Stimulated activated CD4-positive, alpha-beta T cell treated with anti-CD3 and anti-CD28 coated beads, Interleukin-4, amount 100 ng/mL, for 4 hours (primary cell): Measurements from ENCODE around the gene TP53I3.
"Not testable (repeated sequence)": the region's sequence is repeated elsewhere in the genome, so short reads cannot be mapped to it uniquely, and the experiment has no call there.

Experiments used
- DNase-seq, 2 experiments: peaks; one replicate each; pipeline ENCODE4 v3.0.0-alpha.2; 2020

The TP53I3 gene

DNA sequence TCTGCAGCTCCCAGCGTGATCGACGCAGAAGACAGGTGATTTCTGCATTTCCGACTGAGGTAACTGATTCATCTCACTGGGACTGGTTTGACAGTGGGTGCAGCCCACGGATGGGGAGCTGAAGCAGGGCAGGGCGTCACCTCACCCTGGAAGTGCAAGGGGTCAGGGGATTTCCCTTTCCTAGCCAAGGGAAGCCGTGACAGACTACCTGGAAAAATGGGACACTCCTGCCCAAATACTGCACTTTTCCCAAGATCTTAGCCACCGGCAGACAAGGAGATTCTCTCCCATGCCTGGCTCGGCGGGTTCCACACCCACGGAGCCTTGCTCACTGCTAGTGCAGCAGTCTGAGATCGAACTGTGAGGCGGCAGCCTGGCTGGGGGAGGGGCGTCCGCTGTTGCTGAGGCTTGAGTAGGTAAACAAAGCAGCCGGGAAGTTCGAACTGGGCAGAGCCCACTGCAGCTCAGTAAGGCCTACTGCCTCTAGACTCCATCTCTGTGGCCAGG, 10.6 kb upstream of the TP53I3 start:
- not testable (repeated sequence) for DNase-seq

DNA sequence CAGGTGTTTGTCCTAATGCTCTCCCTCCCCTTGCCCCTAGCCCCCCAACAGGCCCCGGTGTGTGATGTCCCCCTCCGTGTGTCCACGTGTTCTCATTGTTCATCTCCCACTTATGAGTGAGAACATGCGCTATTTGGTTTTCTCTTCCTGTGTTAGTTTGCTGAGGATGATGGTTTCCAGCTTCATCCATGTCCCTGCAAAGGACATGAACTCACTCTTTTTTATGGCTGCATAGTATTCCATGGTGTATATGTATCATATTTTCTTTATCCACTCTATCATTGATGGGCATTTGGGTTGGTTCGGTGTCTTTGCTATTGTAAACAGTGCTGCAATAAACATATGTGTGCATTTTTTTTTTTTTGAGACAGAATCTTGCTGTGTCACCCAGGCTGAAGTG, 8.6 kb upstream of the TP53I3 start:
- not testable (repeated sequence) for DNase-seq

DNA sequence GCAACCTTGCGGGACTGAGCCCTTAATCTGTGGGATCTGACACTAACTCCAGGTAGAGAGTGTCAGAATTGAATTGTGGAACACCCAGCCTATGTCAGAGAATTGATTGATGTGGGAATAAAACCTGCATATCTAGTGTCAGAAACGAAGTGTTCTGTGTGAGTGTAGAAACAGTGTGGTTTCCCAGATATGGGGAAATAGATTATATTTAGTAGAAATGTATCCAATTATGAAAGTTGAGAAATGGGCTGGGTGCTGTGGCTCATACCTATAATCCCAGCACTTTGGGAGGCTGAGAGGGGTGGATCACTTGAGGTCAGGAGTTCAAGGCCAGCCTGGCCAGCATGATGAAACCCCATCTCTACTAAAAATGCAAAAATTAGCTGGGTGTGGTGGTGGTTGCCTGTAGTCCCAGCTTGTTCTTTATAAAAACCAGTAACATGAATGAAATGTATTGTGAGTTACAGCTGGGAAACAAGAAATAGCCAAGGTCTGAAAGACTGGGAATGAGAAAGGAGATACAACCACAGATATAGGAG, 4.3 kb upstream of the TP53I3 start:
- DNase-seq = no peak

DNA sequence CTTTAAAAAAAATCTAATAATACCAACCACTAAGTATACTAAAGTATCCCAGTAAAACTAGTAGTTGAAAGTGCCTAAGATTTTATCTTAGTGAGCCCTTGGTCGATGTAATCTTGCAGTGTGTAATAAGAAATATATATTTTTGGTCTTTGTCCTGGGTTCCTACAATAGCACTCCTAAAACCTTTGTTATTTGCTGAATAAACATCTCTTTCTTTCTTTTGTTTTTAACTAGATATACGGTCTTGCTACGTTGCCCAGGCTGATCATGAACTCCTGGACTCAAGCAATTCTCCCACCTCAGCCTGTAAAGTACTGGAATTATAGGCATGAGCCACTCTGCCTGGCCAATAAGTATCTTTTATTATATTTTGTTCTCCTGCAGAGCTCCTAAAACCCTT, 2.4 kb upstream of the TP53I3 start:
- no peak for DNase-seq

DNA sequence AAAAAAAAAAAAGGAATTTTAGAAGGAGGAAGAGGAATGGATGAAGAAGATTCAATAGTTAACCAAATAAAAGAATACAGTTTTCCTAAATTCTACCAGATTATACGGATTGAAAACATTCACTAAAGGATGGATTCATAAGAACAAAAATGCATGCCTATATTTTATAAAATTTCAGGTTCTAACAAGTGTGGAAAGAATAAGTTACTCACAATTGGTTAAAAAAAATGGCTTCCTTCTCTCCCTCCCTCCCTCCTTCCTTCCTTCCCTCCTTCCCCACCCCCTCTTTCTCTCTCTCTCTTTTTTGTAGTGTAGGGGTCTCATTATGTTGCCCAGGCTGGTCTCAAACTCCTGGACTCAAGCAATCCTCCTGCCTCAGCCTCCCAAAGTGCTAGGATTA, 1.6 kb upstream of the TP53I3 start:
- DNase-seq = no peak

DNA sequence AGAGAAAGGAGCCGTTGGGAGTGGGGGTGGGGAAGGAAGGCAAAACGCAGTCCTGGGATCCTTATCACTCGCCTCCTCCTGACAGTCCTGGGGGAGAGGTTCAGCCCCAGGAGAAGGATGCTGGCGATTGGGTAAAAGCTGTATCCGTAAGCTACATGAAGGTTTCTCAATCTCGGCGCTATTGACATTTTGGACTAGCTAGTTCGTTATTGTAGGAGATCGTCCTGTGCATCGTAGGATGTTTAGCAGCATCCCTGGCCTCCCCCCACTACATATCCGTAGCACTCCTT, 511 bp upstream of the TP53I3 start:
- no peak for DNase-seq

DNA sequence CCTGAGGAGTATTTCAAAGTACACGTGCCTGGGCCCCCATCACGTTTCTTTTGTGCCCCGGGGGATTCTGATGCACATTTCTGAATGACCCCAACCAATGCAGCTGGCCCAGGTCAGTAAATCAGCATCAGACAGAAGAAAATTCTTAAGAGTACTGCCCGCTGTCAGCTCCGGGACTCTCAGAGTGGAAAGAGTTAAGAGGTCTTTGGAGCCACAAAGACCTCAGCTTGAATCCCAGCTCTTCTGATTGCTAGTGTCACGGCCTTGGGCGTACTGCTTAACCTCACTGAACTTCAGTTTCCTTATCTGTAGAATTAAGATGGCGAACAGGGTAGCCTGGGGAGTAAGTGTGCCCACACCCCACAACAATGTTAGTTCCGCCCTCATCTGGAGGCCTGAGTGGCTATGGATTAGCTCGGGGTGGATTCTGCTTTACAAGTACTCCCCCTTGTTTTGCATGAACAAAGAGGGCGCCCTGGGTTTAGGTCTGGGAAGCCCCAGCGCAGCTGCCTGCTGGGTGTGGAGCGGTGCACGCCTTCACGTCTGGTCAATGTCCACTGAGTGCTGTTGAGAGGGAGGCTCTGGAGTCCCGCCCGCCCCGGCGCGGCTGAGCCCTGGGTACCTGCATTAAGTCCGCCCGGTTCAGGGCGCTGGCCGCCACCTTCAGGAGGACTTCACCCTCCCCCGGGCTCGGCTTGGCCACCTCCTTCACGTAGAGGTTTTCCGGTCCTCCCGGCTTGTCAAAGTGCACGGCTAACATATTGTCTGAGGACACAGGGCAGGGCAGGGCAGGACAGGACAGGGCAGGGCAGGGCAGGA, 858 bp downstream of the TP53I3 start:
- DNase-seq = no peak

DNA sequence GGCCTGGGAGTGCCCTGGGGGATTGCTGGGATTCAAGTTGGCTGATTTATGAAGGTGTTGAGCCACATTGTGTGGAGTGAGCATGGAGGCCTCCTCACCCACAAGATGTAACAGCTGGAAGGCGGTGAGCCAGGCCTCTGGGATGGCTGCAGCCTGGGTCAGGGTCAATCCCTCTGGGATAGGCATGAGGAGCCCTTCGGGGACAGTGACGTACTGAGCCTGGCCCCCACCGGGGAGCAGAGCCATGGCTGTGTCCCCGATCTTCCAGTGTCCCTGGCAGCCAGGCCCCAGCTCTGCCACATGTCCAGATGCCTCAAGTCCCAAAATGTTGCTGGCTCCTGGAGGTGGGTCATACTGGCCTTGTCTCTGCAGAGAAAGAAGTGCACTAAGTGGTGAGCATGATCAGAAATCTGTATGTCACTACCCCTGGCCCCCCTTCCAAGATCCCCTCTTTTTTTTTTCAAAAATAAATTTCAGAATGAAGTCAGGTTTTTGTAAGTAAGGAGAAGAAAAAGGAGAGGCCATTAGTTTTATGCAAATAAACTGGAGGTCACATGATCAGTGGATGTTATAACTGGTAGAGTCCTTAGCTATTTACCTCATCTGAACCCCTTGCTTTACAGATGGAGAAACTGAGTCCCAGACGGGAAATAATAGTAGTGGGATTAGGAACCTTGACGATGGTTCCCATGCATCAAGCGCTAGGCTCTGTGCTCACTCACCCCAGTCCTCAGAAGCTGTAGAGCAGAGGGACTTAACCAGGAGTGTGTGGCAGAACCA, 1.7 kb downstream of the TP53I3 start:
- no peak for DNase-seq

DNA sequence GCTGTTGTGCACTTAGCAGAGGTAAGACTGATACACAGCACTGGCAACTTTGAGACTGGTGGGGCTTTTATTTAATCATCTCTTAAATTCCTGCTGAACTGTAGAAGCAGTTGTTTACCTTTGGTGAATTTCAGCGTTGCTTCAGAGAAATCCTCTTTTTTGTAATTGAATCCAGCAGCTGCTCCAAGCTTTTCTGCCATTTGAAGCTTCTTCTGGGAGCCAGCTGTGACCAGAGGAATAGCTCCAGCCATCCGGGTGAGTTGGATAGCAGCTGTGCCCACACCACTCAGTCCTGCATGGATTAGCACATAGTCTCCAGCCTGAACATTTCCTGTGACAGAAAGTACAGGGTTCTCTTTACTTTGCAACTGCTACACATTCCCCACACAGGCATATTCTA, 3.9 kb downstream of the TP53I3 start:
- no peak for DNase-seq

DNA sequence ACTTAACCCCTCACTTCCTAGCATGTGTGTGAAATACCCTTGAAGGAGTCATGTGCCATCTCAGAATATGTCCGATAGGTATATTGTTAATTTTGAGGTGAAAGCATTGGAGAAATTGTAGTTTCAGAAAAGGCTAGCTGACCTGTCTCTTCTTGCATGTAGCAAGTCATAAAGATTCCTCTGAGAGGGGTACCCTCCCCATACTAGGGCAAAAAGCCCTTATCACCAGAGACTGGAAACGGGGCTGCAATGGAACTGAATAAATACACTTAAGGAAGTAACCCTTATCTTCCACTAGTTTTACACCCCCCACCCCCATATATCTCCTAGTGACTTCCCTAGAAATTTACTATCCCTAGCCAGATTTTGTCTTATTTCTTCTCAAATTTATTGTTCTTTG, 6.8 kb downstream of the TP53I3 start:
- DNase-seq = no peak

DNA sequence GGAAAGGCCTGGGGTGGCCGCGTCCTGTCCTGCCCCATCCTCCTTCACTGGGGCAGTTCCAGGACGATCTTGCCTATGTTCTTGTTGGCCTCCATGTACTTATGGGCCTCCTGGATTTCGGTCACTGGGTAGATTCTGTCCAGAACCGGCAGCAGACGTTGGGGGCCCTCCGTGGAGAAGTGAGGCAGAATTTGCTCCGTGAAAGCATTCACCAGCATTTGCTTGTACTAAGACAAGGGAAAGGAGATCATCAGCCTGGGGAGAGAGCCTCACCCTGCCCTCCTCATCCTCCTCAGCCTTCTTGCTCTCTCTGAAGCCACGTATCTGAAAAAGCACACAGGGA, 7.1 kb downstream of the TP53I3 start:
- no peak for DNase-seq

DNA sequence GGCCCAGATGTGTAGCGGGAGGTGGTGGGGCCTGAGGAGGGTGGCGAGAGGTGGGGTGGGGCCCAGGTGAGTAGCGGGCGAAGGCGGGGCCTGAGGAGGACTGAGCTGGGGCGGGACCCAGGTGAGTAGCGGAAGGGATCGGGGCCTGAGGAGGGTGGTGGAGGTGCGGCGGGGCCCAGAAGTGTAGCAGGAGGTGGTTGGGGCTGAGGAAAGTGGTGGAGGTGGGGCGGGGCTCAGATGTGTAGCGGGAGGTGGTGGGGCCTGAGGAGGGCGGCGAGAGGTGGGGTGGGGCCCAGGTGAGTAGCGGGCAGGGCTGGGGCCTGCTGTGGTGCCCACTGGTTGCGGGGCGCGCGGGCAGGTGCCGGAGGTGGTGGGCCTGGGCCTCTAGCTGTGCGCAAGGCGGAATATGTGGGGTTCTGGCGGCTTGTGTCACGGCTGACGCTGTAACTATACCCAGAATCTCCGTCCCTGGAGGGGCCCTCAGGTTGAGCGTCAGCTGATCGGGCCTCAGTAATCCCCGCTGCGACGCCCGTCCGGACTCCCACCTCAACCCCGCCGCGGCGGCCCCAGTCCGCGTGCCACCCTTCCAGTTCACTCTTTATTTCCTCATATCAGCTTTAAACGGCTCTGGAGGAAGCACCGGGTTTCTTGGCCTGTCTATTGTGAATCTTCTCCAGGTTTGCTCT, 7.6 kb downstream of the TP53I3 start:
- DNase-seq = no peak

DNA sequence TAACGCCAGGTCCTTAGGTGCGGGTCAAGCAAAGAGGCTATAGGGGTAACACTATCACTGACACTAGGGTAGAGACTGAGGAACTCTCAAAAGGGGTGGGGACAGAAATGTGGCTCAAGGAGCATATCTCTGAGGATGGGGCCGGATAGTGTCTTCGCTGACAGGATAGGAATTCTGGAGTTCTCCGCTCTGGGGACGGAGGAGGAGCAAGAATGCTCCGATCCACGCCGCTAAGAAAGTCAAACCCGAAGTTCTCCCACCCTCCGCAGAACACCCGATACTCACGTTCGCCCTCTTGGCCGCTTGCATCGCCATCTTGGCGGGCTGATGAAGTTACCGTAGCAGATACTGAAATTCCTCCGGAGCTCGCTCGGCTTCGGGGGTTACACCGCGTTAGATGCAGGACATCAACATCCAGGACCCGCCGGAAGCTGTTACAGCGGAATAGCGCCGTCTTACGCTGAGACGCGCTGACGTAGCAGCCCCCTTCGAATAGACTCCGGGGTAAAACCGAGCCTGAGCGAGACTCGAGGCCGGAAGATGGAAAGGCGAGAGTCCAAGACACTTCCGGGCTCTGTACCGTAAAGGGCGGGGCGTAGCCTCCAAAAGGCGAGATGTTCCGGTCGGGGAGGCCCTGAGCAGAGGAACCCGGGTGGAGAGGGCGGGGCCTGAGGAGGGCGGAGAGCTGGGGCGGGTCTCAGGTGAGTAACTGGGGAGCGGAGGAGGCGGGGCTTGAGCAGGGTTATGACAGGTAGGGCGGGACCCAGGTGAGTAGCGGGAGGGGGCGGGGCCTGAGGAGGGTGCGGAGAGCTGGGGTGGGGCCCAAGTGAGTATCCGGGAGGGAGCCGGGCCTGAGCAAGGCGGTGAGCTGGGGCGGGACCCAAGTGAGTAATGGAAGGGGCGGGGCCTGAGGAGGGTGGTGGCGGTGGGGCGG, 8.5 kb downstream of the TP53I3 start, which contains the start of gene SF3B6:
Gene SF3B6 (minus strand): TSS at position 412 of the 934 bp plus-strand sequence. CDS start 97 bp downstream, at position 315.
- DNase-seq = peak; percentile 99 to 100

DNA sequence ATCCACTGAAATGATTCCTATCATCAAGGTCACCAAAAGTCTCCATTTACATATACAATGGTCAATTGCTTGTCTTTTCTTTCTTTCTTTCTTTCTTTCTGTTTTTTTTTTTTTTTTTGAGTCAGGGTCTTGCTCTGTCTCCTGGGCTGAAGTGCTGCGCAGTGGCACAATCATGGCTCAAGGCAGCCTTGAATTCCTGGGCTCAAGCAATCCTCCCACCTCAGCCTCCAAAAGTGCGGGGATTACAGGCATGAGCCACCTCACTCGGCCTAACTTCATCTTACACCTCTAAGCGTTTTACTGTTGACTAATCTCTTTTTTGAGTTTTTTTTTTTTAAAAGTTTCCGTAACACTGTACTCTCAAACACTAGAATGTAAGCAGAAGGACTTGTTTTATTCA, 9.4 kb downstream of the TP53I3 start:
- no peak for DNase-seq

DNA sequence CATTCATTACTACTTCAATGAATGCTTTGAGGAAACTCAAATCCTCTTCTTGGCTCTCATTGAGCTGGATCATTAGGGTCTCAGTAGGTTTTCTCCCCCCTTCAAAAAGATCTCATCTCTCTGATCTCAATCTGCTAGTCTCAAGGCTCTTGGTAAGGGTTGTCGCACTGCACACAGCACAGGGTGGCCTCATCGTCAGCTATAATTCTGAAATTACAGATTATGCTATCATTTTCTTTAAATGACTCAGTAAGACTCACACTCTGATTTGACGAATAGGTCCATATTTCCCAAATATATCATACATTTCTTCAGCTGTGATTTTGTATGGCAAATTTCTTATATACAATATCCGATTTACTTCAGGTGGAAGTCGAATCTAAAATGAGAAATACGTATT, 10.8 kb downstream of the TP53I3 start:
- DNase-seq = no peak

DNA sequence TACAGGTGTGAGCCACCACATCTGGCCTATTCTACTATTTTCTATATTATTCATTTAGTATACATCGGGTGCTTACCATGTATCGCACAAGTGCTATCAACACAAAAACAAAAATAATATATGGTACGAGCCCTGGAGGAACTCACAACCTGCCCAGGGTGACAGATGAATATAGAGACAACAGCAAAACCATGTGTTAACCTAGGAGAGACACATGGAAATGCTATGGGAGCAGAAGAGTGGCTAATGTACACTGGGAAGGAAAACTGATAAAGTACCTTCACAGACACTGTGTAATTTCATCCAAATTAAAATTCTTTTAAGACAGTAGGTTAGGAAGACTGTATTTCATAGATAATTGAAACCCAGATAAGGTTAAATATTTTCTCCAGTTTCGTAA, 12.4 kb downstream of the TP53I3 start:
- DNase-seq = no peak

DNA sequence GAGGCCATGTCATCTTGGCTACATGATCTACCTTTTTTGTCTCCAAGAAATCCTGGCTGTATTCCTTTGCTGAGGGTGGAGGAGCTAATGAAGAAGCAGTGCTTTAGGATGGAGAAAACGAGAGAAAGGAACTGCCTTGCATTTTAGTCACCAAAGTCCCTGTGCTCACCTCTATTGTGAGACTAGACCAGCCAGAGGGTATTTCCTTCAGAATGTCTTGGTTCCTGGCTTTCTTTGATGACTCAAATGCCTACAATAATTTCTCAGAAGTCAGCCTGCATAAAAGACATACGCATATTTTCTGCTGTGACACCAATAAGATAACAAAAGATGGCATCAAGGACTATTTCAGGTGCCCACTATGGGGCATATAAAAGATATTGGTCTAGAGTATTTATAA, 19.3 kb downstream of the TP53I3 start:
- no peak for DNase-seq

DNA sequence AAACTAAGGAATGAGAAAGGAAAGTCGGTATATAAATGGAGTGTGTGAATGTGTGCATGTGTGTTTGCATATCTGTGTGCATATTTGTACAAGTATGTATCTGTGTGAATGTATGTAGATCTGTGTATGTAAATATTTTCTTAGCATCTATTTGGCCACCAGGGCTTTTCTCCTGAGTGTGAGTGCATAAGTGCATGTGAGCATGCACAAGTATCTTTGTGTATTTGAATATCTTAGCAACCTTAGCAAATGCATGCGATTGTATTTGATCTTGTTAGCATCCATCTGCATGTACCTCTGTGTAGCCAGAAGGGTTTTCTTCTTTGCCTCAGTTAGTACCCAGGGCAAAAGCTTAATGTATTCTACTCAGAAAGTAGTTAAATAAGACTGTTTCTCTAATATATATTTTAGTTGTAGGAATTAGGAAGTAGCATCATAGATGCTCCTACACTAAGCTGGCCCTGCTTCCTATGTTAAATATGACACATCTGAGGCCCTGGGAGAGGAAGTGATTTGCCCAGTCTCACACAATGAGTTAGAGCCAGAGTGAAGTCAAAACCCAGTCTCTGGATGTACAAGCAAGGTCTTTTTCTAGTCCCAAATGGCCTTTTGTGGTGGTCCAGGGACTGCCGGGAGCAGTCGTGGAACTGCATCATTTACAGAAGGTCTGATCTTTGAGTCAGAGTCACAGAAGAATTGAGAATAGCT, 25.9 kb downstream of the TP53I3 start:
- no peak for DNase-seq

DNA sequence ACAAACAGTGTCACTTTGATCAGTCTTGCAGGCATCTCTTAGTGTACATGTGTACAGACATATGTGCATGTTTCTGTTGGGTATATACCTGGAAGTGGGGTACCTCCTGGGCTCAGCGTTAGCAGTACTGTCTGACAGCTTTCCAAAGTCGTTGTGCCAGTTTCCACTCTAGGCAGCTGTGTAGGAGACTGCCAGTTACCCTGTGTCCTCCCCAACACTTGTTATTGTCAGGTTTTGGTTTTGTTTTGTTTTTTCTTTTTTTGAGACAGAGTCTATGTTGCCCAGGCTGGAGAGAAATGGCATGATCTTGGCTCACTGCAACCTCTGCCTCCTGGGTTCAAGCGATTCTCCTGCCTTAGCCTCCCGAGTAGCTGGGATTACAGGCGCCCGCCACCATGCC, 28.9 kb downstream of the TP53I3 start:
- DNase-seq = no peak

DNA sequence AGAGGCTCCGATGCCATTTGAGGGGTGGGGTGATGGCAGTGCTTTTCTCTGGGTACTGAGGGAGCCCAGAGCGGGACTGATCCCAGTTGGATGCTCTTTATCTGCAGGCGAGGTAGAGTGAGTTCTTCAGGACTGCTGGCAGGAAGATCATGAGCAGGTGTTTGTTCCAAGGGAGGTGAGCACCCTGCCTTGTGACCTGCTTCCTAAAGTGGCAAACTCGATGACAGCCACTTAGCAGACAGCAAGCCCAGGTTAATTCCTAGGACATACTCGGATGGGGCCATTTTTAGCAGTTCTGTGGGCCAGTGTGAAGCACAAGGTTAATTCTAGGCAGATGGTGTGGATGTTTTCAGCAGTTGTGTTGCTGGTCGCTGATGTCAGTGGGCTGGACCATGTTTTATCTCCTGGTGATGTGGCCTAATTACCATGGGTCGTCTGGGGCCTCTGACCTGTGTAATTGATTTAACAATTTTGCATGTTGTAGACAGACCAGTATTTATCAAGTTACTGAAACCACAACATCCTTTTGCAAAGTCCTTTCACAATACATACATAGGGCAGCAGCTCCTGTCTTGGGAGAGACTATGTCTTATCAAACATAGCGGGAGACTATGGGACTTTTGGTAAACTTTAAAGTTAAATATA, 30.1 kb downstream of the TP53I3 start:
- DNase-seq = no peak

DNA sequence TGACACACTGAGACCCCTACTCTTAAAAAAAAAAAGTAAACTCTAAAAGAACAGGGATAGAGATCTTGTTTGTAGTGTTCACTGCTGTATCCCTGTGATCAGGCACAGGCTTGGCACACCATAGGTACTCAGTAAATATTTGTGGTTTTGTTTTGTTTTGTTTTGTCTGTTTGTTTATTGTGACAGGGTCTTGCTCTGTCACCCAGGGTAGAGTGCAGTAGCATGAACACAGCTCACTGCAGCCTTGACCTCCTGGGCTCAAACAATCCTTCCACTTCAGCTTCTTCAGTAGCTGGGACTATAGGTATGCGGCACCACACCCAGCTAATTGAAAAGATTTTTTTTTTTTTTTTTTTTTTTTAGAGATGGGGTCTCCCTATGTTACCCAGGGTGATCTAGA, 31.7 kb downstream of the TP53I3 start:
- no peak for DNase-seq
